ENCODE results near the gene VAV1.

DNA sequence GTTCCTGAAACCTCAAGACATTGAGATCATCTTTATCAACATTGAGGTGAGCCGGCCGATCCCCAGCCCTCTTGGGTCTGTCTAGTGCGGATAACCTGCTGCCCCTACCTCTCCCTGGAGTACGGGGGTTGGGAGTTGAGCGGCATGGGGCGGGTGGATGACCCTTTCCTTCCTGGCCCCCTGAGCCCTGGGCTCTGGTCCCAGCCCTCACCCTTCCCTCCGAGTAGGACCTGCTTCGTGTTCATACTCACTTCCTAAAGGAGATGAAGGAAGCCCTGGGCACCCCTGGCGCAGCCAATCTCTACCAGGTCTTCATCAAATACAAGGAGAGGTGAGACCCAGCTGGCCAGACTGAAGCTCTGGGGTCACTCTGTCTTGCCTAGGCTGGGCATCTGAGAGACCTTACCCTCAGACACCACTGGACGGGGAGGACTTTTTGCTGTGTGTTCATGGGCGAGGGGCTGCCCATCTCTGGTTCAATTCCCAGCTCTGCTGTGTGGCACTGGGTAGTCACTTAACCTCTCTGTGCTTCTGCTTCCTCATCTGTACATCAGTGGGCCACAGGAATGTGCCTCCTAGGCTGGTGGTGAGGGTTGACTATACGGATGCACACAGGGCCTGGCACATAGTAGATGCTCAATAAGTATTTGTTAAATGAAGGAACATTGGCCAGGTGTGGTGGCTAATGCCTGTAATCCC is 52.7 kb downstream of the VAV1 start:
- TF ChIP-seq, protein P1, sequence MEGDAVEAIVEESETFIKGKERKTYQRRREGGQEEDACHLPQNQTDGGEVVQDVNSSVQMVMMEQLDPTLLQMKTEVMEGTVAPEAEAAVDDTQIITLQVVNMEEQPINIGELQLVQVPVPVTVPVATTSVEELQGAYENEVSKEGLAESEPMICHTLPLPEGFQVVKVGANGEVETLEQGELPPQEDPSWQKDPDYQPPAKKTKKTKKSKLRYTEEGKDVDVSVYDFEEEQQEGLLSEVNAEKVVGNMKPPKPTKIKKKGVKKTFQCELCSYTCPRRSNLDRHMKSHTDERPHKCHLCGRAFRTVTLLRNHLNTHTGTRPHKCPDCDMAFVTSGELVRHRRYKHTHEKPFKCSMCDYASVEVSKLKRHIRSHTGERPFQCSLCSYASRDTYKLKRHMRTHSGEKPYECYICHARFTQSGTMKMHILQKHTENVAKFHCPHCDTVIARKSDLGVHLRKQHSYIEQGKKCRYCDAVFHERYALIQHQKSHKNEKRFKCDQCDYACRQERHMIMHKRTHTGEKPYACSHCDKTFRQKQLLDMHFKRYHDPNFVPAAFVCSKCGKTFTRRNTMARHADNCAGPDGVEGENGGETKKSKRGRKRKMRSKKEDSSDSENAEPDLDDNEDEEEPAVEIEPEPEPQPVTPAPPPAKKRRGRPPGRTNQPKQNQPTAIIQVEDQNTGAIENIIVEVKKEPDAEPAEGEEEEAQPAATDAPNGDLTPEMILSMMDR (IDR thresholded peaks at IDR 0.05), result no peak
- no peak for TF ChIP-seq POLR2A (IDR thresholded peaks at IDR 0.05)
